CD1c-positive myeloid dendritic cell (primary cell): Measurements from ENCODE around the gene ZRANB3.
A peak's percentile ranks its signal among the peaks of the same experiment; 100 is the strongest.
"Not testable (repeated sequence)": the region's sequence is repeated elsewhere in the genome, so short reads cannot be mapped to it uniquely, and the experiment has no call there.

ENCODE experiments used
- DNase-seq: peaks from one replicate; pipeline ENCODE4 v3.0.0-alpha.2; 2016; ENCODE audit errors: extremely low spot score

ZRANB3 gene

GRCh38 chr2:135530313-135531230, at the start of gene ZRANB3:
ZRANB3 (minus strand) TSS chr2:135531218.
- DNase-seq = peak; percentile 97

- no peak for DNase-seq
Measured at GRCh38 chr2:135573620-135574019, 42.6 kb upstream of the ZRANB3 start.

- DNase-seq = no peak
Measured at GRCh38 chr2:135570884-135571283, 39.9 kb upstream of the ZRANB3 start.

GRCh38 chr2:135563793-135564192, 32.8 kb upstream of the ZRANB3 start:
- DNase-seq = no peak

GRCh38 chr2:135561925-135562324, 30.9 kb upstream of the ZRANB3 start:
- DNase-seq = no peak

GRCh38 chr2:135557530-135557929, 26.5 kb upstream of the ZRANB3 start:
- DNase-seq = no peak

- peak; percentile 23 for DNase-seq
Measured at GRCh38 chr2:135555311-135555710, 24.3 kb upstream of the ZRANB3 start.

GRCh38 chr2:135552887-135553286, 21.9 kb upstream of the ZRANB3 start:
- DNase-seq = no peak

GRCh38 chr2:135551356-135551755, 20.3 kb upstream of the ZRANB3 start:
- DNase-seq = no peak

GRCh38 chr2:135547311-135547710, 16.3 kb upstream of the ZRANB3 start:
- no peak for DNase-seq

GRCh38 chr2:135546436-135546835, 15.4 kb upstream of the ZRANB3 start:
- no peak for DNase-seq

- not testable (repeated sequence) for DNase-seq
Measured at GRCh38 chr2:135533545-135533944, 2.5 kb upstream of the ZRANB3 start.

GRCh38 chr2:135532581-135532980, 1.6 kb upstream of the ZRANB3 start:
- no peak for DNase-seq

- DNase-seq = peak; percentile 100
Measured at GRCh38 chr2:135531231-135532197, 496 bp upstream of the ZRANB3 start, which contains the start of gene R3HDM1. R3HDM1 (plus strand) TSS chr2:135531484; CDS start chr2:135604846, 73,362 bp downstream.

- DNase-seq = no peak
Measured at GRCh38 chr2:135528006-135528405, 3.0 kb downstream of the ZRANB3 start.

GRCh38 chr2:135525786-135526185, 5.2 kb downstream of the ZRANB3 start:
- DNase-seq = no peak

GRCh38 chr2:135512099-135512498, 18.9 kb downstream of the ZRANB3 start:
- DNase-seq = no peak

- DNase-seq = no peak
Measured at GRCh38 chr2:135510577-135510976, 20.4 kb downstream of the ZRANB3 start.

GRCh38 chr2:135504811-135505210, 26.2 kb downstream of the ZRANB3 start:
- no peak for DNase-seq

GRCh38 chr2:135498588-135498987, 32.4 kb downstream of the ZRANB3 start:
- DNase-seq = not testable (repeated sequence)

- DNase-seq = no peak
Measured at GRCh38 chr2:135494917-135495316, 36.1 kb downstream of the ZRANB3 start.

- no peak for DNase-seq
Measured at GRCh38 chr2:135494503-135494902, 36.5 kb downstream of the ZRANB3 start.
